Loucy (cell line): Measurements from ENCODE around the gene RBM17.

Experiments
- H2AFZ ChIP-seq: fragments of 200-600 bp; sonication (generic); 2 replicates; pipeline ENCODE4 v1.6.0; 2016; ENCODE audit warnings: antibody characterized with exemption, mild to moderate bottlenecking, low read length, moderate library complexity
- H3F3A ChIP-seq: fragments of 200-600 bp; 2 replicates; pipeline ENCODE4 v1.6.0; 2016; ENCODE audit warnings: antibody characterized with exemption, low read depth, mild to moderate bottlenecking
- H3K27me3 ChIP-seq: fragments of 200-600 bp; sonication (generic); 2 replicates; pipeline ENCODE4 v1.6.1; 2014; ENCODE audit warnings: low read length, mild to moderate bottlenecking; ENCODE audit not compliant: insufficient read depth, poor library complexity, severe bottlenecking
- H3K36me3 ChIP-seq: fragments of 200-600 bp; sonication (generic); 2 replicates; pipeline ENCODE4 v1.6.1; 2016; ENCODE audit warnings: low read length; ENCODE audit not compliant: insufficient read depth
- H3K4me1 ChIP-seq: fragments of 200-600 bp; sonication (generic); 2 replicates; pipeline ENCODE4 v1.5.1; 2014; ENCODE audit warnings: low read length, mild to moderate bottlenecking; ENCODE audit not compliant: insufficient read depth, poor library complexity, severe bottlenecking
- H3K4me2 ChIP-seq: fragments of 200-600 bp; sonication (generic); 2 replicates; pipeline ENCODE4 v1.6.0; 2014; ENCODE audit warnings: antibody characterized with exemption, low read length, low read depth, mild to moderate bottlenecking; ENCODE audit not compliant: poor library complexity, severe bottlenecking
- H3K4me3 ChIP-seq: fragments of 200-600 bp; sonication (generic); 2 replicates; pipeline ENCODE4 v1.5.1; 2014; ENCODE audit warnings: low read length, mild to moderate bottlenecking, mixed read lengths; ENCODE audit not compliant: poor library complexity, severe bottlenecking
- H3K79me2 ChIP-seq: fragments of 200-600 bp; sonication (generic); 2 replicates; pipeline ENCODE4 v1.6.1; 2014; ENCODE audit warnings: low read length; ENCODE audit not compliant: insufficient read depth
- H3K9ac ChIP-seq: fragments of 200-600 bp; sonication (generic); 2 replicates; pipeline ENCODE4 v1.6.0; 2014; ENCODE audit warnings: mild to moderate bottlenecking, low read depth, low read length, moderate library complexity; ENCODE audit not compliant: poor library complexity, severe bottlenecking
- H3K9me2 ChIP-seq: fragments of 200-600 bp; sonication (generic); replicated peaks from 2 replicates; pipeline ENCODE4 v1.6.1; 2016; ENCODE audit warnings: low read depth, low read length, mixed read lengths
- H3K9me3 ChIP-seq: fragments of 200-600 bp; sonication (generic); 2 replicates; pipeline ENCODE4 v1.6.1; 2014; ENCODE audit warnings: mild to moderate bottlenecking, antibody characterized with exemption, low read length, low read depth; ENCODE audit not compliant: insufficient read depth
- H4K20me1 ChIP-seq: fragments of 200-600 bp; sonication (generic); 2 replicates; pipeline ENCODE4 v1.6.0; 2014; ENCODE audit warnings: antibody characterized with exemption, low read length, mild to moderate bottlenecking; ENCODE audit not compliant: insufficient read depth, poor library complexity, severe bottlenecking
- EZH2phosphoT487 ChIP-seq: fragments of 200-600 bp; IDR thresholded peaks from 2 replicates; pipeline ENCODE4 v1.6.1; 2018; ENCODE audit warnings: antibody characterized with exemption, mild to moderate bottlenecking, moderate library complexity, borderline replicate concordance
- TF ChIP-seq, protein P1 (sequence below): fragments of 200-600 bp; sonication (generic); conservative IDR thresholded peaks from 2 replicates; pipeline ENCODE4 v1.5.1; 2014; ENCODE audit warnings: mild to moderate bottlenecking, antibody characterized with exemption, low read length

Gene RBM17

DNA sequence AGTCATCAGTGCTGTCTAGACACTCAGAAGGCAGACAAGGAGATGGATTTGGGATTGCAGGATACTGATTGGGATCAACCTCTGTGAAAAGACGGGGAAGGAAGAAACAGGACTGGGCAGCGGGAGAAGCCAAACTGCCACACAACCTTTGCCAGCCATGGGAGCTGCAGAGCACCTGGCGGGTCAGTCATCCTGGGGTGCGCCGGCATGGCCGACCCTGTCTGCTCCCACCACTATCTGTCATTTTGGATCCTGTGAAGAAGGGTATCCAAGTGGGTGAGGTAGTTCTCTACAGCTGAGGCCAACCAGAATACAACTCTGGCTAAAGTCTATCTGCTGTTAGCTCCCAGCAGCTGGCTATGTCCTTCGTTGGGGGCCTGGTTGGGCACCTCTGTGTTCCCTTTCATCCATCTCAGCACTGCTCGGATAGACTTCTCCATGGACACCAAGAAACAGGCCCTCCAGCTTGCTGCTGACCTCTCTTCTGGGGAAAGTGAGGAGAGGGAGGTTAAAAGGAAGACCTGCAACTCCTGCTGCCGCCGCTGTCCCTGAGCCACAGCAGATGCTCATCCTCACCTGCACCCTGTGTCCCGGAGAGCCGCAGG lies 11.7 kb upstream of the RBM17 start:
- Histone ChIP-seq H3F3A (no peaks in the 10 kb centered on the region), H3K36me3 (no peaks in the 10 kb centered on the region), H2AFZ (no peak overlapping the region), H3K4me2 (no peak overlapping the region), H3K9me3 (no peaks in the 10 kb centered on the region), H3K27me3 (peaks cover 4% of the 10 kb centered on the region), H3K4me3 (no peak overlapping the region), H3K79me2 (no peaks in the 10 kb centered on the region), H3K4me1 (no peaks in the 10 kb centered on the region), H4K20me1 (no peaks in the 10 kb centered on the region), H3K9ac (no peak overlapping the region), H3K9me2 (no peaks in the 10 kb centered on the region)
- TF ChIP-seq EZH2phosphoT487 = no peak
- TF ChIP-seq, protein P1, sequence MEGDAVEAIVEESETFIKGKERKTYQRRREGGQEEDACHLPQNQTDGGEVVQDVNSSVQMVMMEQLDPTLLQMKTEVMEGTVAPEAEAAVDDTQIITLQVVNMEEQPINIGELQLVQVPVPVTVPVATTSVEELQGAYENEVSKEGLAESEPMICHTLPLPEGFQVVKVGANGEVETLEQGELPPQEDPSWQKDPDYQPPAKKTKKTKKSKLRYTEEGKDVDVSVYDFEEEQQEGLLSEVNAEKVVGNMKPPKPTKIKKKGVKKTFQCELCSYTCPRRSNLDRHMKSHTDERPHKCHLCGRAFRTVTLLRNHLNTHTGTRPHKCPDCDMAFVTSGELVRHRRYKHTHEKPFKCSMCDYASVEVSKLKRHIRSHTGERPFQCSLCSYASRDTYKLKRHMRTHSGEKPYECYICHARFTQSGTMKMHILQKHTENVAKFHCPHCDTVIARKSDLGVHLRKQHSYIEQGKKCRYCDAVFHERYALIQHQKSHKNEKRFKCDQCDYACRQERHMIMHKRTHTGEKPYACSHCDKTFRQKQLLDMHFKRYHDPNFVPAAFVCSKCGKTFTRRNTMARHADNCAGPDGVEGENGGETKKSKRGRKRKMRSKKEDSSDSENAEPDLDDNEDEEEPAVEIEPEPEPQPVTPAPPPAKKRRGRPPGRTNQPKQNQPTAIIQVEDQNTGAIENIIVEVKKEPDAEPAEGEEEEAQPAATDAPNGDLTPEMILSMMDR = no peak

DNA sequence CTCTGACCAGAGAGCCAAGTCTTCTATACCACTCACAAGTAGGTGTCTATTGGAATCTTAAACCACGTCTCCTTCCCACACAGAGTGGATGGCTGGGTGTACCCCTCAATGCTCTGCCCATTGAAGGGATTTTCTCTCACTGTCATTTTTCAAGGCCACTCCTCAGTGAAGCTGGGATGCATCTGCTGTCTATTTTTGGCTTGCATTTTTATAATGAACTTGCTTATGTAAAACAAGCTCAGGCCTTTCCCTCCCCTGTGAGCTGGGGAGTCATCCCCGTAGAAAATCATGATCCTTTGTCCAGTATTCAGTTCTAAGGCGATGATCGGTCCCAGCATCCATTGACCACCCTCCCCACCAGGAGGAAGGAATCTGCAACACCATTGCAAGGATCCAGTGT lies 9.8 kb upstream of the RBM17 start:
- no peak overlapping the region for H2AFZ ChIP-seq
- TF ChIP-seq EZH2phosphoT487 = no peak
- TF ChIP-seq, protein P1 = no peak
- H3K4me3 ChIP-seq = no peak overlapping the region
- H3F3A ChIP-seq = no peaks in the 10 kb centered on the region
- H3K36me3 ChIP-seq = no peaks in the 10 kb centered on the region
- H3K4me2 ChIP-seq = no peak overlapping the region
- peaks cover 10% of the 10 kb centered on the region for H3K27me3 ChIP-seq
- H3K4me1 ChIP-seq = peaks cover 5% of the 10 kb centered on the region
- no peak overlapping the region for H3K9ac ChIP-seq
- no peaks in the 10 kb centered on the region for H3K9me3 ChIP-seq
- no peaks in the 10 kb centered on the region for H3K9me2 ChIP-seq
- H4K20me1 ChIP-seq = no peaks in the 10 kb centered on the region
- no peaks in the 10 kb centered on the region for H3K79me2 ChIP-seq

- Histone ChIP-seq H3K9me3 (no peaks in the 10 kb centered on the region), H3K9me2 (no peaks in the 10 kb centered on the region), H3K79me2 (no peaks in the 10 kb centered on the region), H3K36me3 (no peaks in the 10 kb centered on the region), H3F3A (no peaks in the 10 kb centered on the region), H3K4me1 (peaks cover 5% of the 10 kb centered on the region), H3K9ac (no peak overlapping the region), H3K4me3 (no peak overlapping the region), H3K4me2 (no peak overlapping the region), H2AFZ (no peak overlapping the region), H4K20me1 (no peaks in the 10 kb centered on the region), H3K27me3 (peaks cover 10% of the 10 kb centered on the region)
- TF ChIP-seq EZH2phosphoT487 = no peak
- TF ChIP-seq, protein P1 = no peak
These were observed 8.3 kb upstream of the RBM17 start for GRCh38 chr10:6080417-6080973.
